ENCODE measurements around the gene SERPINE2. TPM values are rescaled to one million over a fixed set of nuclear protein-coding genes. Genes with fewer than 3 reads are reported as not detected.

Gene SERPINE2
- total RNA-seq, 1 donor from 2014 or later: 9.8 TPM

DNA sequence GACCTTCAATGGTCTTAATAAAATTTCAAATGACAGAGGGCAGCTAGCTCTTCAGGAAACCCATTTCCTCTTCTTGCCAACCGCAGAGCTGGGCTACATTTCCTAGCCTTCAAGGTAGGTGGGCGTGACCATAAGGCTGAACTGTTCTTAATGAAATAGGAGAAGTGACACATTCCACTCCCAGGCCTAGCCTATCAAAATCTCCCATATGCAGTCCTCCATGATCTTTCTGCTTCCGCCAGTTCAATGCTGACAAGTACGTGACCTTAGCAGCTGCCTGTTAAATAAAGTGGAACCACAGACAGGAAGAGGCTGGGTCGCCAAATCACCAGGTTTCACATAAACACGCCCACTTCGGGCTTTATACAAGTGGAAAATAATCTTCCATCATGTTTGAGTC lies 13.2 kb downstream of the SERPINE2 start:
- Histone ChIP-seq H3K9me3 (replicated peaks) (no peaks in the 10 kb centered on the region), H3K4me1 (no peaks in the 10 kb centered on the region), H3K4me3 (no peak overlapping the region), H3K36me3 (no peaks in the 10 kb centered on the region), H3K27me3 (ENCODE audit: low read depth) (no peaks in the 10 kb centered on the region), H3K27ac (replicated peaks) (no peak overlapping the region)
- DNase-seq: no peak
- intact Hi-C loops (cut with micrococcal nuclease): no loop called here
- TF ChIP-seq, protein P1, sequence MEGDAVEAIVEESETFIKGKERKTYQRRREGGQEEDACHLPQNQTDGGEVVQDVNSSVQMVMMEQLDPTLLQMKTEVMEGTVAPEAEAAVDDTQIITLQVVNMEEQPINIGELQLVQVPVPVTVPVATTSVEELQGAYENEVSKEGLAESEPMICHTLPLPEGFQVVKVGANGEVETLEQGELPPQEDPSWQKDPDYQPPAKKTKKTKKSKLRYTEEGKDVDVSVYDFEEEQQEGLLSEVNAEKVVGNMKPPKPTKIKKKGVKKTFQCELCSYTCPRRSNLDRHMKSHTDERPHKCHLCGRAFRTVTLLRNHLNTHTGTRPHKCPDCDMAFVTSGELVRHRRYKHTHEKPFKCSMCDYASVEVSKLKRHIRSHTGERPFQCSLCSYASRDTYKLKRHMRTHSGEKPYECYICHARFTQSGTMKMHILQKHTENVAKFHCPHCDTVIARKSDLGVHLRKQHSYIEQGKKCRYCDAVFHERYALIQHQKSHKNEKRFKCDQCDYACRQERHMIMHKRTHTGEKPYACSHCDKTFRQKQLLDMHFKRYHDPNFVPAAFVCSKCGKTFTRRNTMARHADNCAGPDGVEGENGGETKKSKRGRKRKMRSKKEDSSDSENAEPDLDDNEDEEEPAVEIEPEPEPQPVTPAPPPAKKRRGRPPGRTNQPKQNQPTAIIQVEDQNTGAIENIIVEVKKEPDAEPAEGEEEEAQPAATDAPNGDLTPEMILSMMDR (IDR thresholded peaks at IDR 0.05; ENCODE audit: borderline replicate concordance): no peak

DNA sequence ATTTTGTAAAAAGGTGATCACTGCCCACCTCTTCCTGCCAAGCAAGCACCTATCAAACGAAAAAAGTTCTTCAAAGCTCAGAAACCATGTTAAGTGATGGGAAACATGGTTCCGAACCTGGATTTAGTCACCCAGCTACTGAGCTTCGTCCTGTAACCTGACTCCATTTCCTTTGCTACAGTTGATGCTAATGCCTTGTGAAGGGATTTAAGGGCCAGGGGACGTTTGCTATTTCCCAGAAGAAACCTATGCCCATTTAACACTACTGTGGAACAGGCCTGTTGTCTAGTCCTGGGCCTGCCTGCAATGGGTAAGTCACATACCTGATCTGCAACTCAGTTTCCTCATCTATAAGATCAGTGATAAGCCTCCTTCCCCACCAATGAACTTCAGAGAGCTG lies 14.8 kb downstream of the SERPINE2 start:
- H3K4me3 ChIP-seq: no peak overlapping the region
- TF ChIP-seq, protein P1 (IDR thresholded peaks at IDR 0.05; ENCODE audit: borderline replicate concordance): no peak
- no peaks in the 10 kb centered on the region for H3K27me3 ChIP-seq (ENCODE audit: low read depth)

DNA sequence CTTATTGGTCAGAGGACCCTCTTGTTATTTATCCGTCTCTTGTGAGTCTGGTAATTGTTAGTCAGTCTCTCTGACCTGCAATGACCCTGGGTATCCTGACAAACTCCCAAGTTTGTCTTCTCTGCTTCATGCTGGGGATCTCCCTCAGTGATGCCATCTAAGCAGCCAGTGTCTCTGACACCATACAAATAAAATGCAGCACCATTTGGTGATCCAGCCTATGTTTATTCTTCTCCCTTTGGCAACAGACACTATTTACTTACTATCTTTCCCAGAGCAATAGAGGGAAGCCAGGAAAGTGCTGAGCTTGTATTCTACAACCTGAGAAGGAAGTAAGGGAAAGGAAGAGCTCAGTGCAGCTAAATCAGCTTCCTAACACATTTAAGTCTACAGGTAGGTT lies 15.9 kb downstream of the SERPINE2 start:
- intact Hi-C loops (cut with micrococcal nuclease): no loop called here
- Histone ChIP-seq H3K4me3 (no peak overlapping the region), H3K27ac (replicated peaks) (no peak overlapping the region), H3K36me3 (no peaks in the 10 kb centered on the region), H3K9me3 (replicated peaks) (no peaks in the 10 kb centered on the region), H3K4me1 (no peaks in the 10 kb centered on the region), H3K27me3 (ENCODE audit: low read depth) (no peaks in the 10 kb centered on the region)
- TF ChIP-seq, protein P1 (IDR thresholded peaks at IDR 0.05; ENCODE audit: borderline replicate concordance): no peak
- DNase-seq: no peak

More for the DNA sequence above, 14.8 kb downstream of the SERPINE2 start:
- no peaks in the 10 kb centered on the region for H3K4me1 ChIP-seq
- H3K27ac ChIP-seq (replicated peaks): no peak overlapping the region
- intact Hi-C loops (cut with micrococcal nuclease): no loop called here
- no peaks in the 10 kb centered on the region for H3K36me3 ChIP-seq
- no peak for DNase-seq
- no peaks in the 10 kb centered on the region for H3K9me3 ChIP-seq (replicated peaks)

DNA sequence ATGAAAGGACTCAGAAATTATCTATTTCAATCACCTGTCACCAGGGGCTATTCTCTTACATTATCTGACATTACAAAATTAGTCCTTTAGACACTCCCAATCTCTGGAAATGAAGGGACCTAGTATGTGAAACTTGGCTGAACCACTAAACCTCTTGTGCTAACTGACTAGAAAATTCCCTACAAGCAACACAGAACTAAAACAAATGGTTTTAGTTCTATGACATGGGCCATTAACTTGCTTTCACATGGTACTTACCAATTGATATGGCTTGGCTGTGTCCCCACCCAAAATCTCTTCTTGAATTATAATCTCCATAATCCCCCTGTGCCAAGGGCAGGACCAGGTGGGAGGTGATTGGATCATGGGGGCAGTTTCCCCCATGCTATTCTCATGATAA lies 16.6 kb downstream of the SERPINE2 start:
- intact Hi-C loops (cut with micrococcal nuclease): no loop called here
- no peaks in the 10 kb centered on the region for H3K4me1 ChIP-seq
- TF ChIP-seq, protein P1 (IDR thresholded peaks at IDR 0.05; ENCODE audit: borderline replicate concordance): no peak

DNA sequence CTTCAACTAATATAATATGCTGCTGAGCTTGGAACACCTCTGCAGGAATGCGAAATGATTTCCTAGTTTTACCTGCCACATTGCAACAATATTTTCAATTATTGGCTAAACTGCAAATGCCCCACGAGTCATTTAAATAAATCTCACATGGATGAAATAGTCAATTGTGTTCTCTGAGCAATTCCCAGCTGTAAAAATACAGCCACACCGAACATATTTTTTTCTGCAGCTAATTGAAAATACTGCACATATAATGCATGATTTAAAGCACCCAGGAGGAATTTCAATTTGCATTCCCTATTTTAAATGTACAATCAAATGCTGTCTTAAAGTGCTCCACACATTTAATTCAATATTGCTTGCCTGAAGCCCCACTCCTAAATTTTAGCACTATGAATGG lies 18.6 kb downstream of the SERPINE2 start:
- H3K27ac ChIP-seq (replicated peaks): no peak overlapping the region
- H3K4me3 ChIP-seq: no peak overlapping the region
- intact Hi-C loops (cut with micrococcal nuclease): no loop called here
- no peaks in the 10 kb centered on the region for H3K36me3 ChIP-seq
- no peaks in the 10 kb centered on the region for H3K27me3 ChIP-seq (ENCODE audit: low read depth)
- no peaks in the 10 kb centered on the region for H3K4me1 ChIP-seq
- DNase-seq: no peak
- H3K9me3 ChIP-seq (replicated peaks): no peaks in the 10 kb centered on the region
- TF ChIP-seq, protein P1 (IDR thresholded peaks at IDR 0.05; ENCODE audit: borderline replicate concordance): no peak

More for the DNA sequence above, 16.6 kb downstream of the SERPINE2 start:
- DNase-seq: no peak
- Histone ChIP-seq H3K9me3 (replicated peaks) (no peaks in the 10 kb centered on the region), H3K27me3 (ENCODE audit: low read depth) (no peaks in the 10 kb centered on the region), H3K36me3 (no peaks in the 10 kb centered on the region), H3K27ac (replicated peaks) (no peak overlapping the region), H3K4me3 (no peak overlapping the region)

DNA sequence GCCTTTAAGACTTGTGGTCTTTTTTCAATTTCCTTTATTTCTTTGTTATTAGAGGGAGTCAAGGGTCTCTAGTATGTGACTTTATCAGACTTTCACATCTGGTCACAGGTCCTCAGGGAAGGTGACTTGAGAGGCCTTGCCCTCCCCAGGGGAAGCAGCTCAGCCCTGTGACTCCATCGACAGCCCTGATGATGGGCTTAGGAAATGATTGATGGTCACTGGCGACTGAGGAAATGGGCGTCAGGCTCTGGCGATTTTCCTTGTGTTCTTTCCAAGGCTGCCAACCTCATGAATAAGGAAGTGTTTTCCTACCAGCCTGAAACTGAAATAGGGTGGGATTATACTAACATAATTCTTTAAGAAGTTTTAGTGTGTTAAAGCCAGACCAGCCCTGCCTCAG lies 21.1 kb downstream of the SERPINE2 start:
- DNase-seq: no peak
- TF ChIP-seq, protein P1 (IDR thresholded peaks at IDR 0.05; ENCODE audit: borderline replicate concordance): no peak
- intact Hi-C loops (cut with micrococcal nuclease): no loop called here
- no peaks in the 10 kb centered on the region for H3K36me3 ChIP-seq
- peaks cover 10% of the 10 kb centered on the region for H3K27me3 ChIP-seq (ENCODE audit: low read depth)
- no peak overlapping the region for H3K27ac ChIP-seq (replicated peaks)
- H3K9me3 ChIP-seq (replicated peaks): no peaks in the 10 kb centered on the region
- H3K4me1 ChIP-seq: no peaks in the 10 kb centered on the region
- H3K4me3 ChIP-seq: no peak overlapping the region

Data from left ventricle myocardium inferior (tissue), 1 donor.